ENCODE data around the gene KIF6.
"Not testable (repeated sequence)": the region's sequence is repeated elsewhere in the genome, so short reads cannot be mapped to it uniquely, and the experiment has no call there.

DNA sequence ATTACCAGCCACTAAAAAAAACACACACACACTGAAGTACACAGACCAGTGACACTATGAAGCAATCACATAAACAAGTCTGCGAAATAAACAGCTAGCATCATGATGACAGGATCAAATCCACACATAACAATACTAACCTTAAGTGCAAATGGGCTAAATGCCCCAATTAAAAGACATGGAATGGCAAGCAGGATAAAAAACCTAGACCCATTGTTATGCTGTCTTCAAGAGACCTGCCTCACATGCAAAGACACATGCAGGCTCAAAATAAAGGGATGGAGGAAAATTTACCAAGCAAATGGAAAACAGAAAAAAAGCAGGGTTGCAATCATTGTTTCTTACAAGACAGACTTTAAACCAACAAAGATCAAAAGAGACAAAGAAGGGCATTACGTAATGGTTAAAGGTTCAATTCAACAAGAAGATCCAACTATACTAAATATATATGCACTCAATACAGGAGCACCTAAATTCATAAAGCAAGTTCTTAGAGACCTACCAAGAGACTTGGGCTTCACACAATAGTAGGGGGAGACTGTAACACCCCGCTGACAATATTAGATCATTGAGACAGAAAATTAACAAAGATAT, 222.7 kb downstream of the KIF6 start:
- TF ChIP-seq EP300 (IDR thresholded peaks at IDR 0.05); MAFK (IDR thresholded peaks at IDR 0.05; ENCODE audit: partially characterized antibody); POLR2A (IDR thresholded peaks at IDR 0.05; ENCODE audit: low read length): not testable (repeated sequence)
- TF ChIP-seq, protein P1, sequence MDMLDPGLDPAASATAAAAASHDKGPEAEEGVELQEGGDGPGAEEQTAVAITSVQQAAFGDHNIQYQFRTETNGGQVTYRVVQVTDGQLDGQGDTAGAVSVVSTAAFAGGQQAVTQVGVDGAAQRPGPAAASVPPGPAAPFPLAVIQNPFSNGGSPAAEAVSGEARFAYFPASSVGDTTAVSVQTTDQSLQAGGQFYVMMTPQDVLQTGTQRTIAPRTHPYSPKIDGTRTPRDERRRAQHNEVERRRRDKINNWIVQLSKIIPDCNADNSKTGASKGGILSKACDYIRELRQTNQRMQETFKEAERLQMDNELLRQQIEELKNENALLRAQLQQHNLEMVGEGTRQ (IDR thresholded peaks at IDR 0.05): not testable (repeated sequence)

Data from A549 (cell line).